ENCODE data around the gene RPS3A.
"Not testable (repeated sequence)": the region's sequence is repeated elsewhere in the genome, so short reads cannot be mapped to it uniquely, and the experiment has no call there.

RPS3A gene

GRCh38 chr4:151099229-151099975, at the start of gene RPS3A:
Gene RPS3A (plus strand): TSS chr4:151099628. CDS start chr4:151099653, 25 bp downstream.
- peak; percentile 94 for DNase-seq

- DNase-seq = no peak
These were observed 46.6 kb upstream of the RPS3A start for GRCh38 chr4:151052785-151053184.

GRCh38 chr4:151055539-151055938, 43.9 kb upstream of the RPS3A start:
- DNase-seq = no peak

GRCh38 chr4:151063143-151063542, 36.3 kb upstream of the RPS3A start:
- not testable (repeated sequence) for DNase-seq

- DNase-seq = no peak
These were observed 32.0 kb upstream of the RPS3A start for GRCh38 chr4:151067316-151067970.

GRCh38 chr4:151074416-151074916, 25.0 kb upstream of the RPS3A start:
- no peak for DNase-seq

- not testable (repeated sequence) for DNase-seq
These were observed 21.4 kb upstream of the RPS3A start for GRCh38 chr4:151077978-151078377.

GRCh38 chr4:151087467-151087866, 12.0 kb upstream of the RPS3A start:
- no peak for DNase-seq

- no peak for DNase-seq
These were observed 8.4 kb upstream of the RPS3A start for GRCh38 chr4:151091047-151091446.

- DNase-seq = no peak
These were observed 6.9 kb upstream of the RPS3A start for GRCh38 chr4:151092488-151092887.

- DNase-seq = no peak
These were observed 6.2 kb upstream of the RPS3A start for GRCh38 chr4:151093203-151093602.

GRCh38 chr4:151094290-151094751, 5.1 kb upstream of the RPS3A start:
- DNase-seq = no peak

- DNase-seq = no peak
These were observed 4.3 kb upstream of the RPS3A start for GRCh38 chr4:151095142-151095541.

- no peak for DNase-seq
These were observed 1.7 kb upstream of the RPS3A start for GRCh38 chr4:151097759-151098158.

- DNase-seq = no peak
These were observed 524 bp upstream of the RPS3A start for GRCh38 chr4:151098979-151099228.

GRCh38 chr4:151099976-151100417, 569 bp downstream of the RPS3A start:
- DNase-seq = no peak

- no peak for DNase-seq
These were observed 1.1 kb downstream of the RPS3A start for GRCh38 chr4:151100531-151100930.

- DNase-seq = no peak
These were observed 4.3 kb downstream of the RPS3A start for GRCh38 chr4:151103758-151104157.

GRCh38 chr4:151104621-151105020, 5.2 kb downstream of the RPS3A start:
- DNase-seq = no peak

GRCh38 chr4:151105454-151106032, 6.1 kb downstream of the RPS3A start:
- DNase-seq = no peak

GRCh38 chr4:151107063-151107462, 7.6 kb downstream of the RPS3A start:
- no peak for DNase-seq

- no peak for DNase-seq
These were observed 10.8 kb downstream of the RPS3A start for GRCh38 chr4:151110236-151110635.

GRCh38 chr4:151114338-151114737, 14.9 kb downstream of the RPS3A start:
- DNase-seq = no peak

- no peak for DNase-seq
These were observed 15.6 kb downstream of the RPS3A start for GRCh38 chr4:151114986-151115385.

Data from MV-4-11 (cell line).